Activated T-helper 1 cell treated with anti-CD3 and anti-CD28 coated beads, Interleukin-12 subunit alpha, Interleukin-12 subunit beta, Interleukin-2, Interleukin-4 antibody, amounts not matched to agents 30 ng/mL and 10 ng/mL and 1 ng/mL, durations not matched to agents 14 hours and 24 hours and 36 hours (primary cell): Measurements from ENCODE around the gene CYP3A7. TPM values are rescaled to one million over a fixed set of nuclear protein-coding genes. Genes with fewer than 3 reads are reported as not detected.
"Not testable (repeated sequence)": the region's sequence is repeated elsewhere in the genome, so short reads cannot be mapped to it uniquely, and the experiment has no call there.

Experiments
- DNase-seq: peaks from one replicate; pipeline ENCODE4 v3.0.0; 2021; ENCODE audit warnings: low spot score
- H3K27ac Mint-ChIP-seq: one replicate; pipeline ENCODE4 v1.8.0; 2021; ENCODE audit warnings: mild to moderate bottlenecking, mixed read lengths
- H3K27me3 Mint-ChIP-seq: one replicate; pipeline ENCODE4 v1.8.0; 2022; ENCODE audit warnings: mild to moderate bottlenecking, moderate library complexity, mixed read lengths; ENCODE audit not compliant: insufficient read depth
- H3K36me3 Mint-ChIP-seq: one replicate; pipeline ENCODE4 v1.8.0; 2021; ENCODE audit warnings: low read depth, mixed read lengths
- H3K4me1 Mint-ChIP-seq: one replicate; pipeline ENCODE4 v1.8.0; 2021; ENCODE audit warnings: low read depth, mixed read lengths
- H3K4me3 Mint-ChIP-seq: one replicate; pipeline ENCODE4 v1.8.0; 2021; ENCODE audit warnings: mild to moderate bottlenecking, moderate library complexity, mixed read lengths
- H3K9me3 Mint-ChIP-seq: one replicate; pipeline ENCODE4 v1.8.0; 2021; ENCODE audit warnings: mixed read lengths
- intact Hi-C: fragments of 100-400 bp; cut with micrococcal nuclease; formaldehyde crosslinking; loops from one replicate; pipeline ENCODE4 v1.15.1; 2024
- total RNA-seq: library from RNA; stranded (reverse); gene quantifications from 2 replicates; pipeline ENCODE4 v1.2.3, GENCODE V29; 2022

Gene CYP3A7
- total RNA-seq: not detected in 2 replicates

- Mint-ChIP-seq H3K4me1 (no peaks in the 10 kb centered on the region), H3K27ac (no peak within 1 kb of the TSS), H3K4me3 (no peak within 1 kb of the TSS), H3K36me3 (no peaks in the 10 kb centered on the region), H3K9me3 (no peaks in the 10 kb centered on the region), H3K27me3 (no peaks in the 10 kb centered on the region)
- no peak for DNase-seq
- intact Hi-C loops: no loop called here
Measured at GRCh38 chr7:99734987-99735386, at the start of gene CYP3A7. TSS of gene CYP3A7 (minus strand) at chr7:99735196. CDS start at chr7:99735093, 103 bp downstream.

- Mint-ChIP-seq H3K4me1 (peaks cover 19% of the 10 kb centered on the region), H3K4me3 (no peak within 1 kb of the TSS), H3K27ac (no peak within 1 kb of the TSS), H3K27me3 (peaks cover 3% of the 10 kb centered on the region), H3K36me3 (no peaks in the 10 kb centered on the region), H3K9me3 (no peaks in the 10 kb centered on the region)
- no peak for DNase-seq
- intact Hi-C loops: no loop called here
Measured at GRCh38 chr7:99784007-99784406, 49.0 kb upstream of the CYP3A7 start, which contains the start of gene CYP3A4. TSS of gene CYP3A4 (minus strand) at chr7:99784184. CDS start at chr7:99784081, 103 bp downstream.

DNA sequence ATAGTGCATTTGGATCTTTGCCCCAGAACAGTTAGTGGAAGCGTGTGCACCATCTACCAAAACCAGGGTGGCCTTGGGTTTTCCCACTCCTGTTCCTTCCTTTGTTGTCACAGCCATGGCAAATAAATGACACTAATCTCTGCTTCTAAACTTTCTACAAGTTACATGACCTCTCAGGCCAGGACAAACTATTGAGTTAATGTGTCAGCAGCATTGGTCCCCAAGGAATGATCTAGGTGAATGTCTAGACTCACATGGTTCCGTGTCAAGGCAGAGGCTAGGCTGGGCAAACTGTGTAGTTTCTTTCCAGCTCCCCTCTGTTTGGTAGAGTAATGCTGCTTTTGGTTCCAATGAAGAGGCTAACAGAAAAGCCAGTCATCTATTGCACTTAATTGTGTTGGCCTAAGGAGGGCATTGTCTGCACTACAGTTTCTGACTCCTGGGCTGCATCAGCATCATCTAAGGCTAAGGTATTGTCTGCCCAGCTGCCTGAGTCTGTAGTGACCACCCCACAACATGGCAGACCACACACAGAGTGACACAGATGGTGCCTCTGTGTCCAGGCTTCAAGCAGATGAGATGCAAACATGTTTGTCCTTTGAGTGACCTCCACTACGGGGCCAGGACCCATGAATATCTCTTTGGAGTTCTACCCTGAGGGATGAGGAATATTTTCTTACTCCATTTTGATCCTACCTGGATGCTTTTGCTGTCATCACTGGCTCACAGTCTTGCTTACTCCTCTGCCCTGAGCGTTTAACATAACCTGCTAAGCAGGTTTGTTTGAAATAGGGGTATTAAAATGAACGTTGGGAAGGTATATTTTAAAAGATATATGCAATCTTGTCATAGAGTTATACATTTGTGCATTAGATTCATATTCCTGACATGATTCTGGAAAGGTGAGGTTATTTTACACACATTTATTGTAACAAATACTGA is 47.3 kb upstream of the CYP3A7 start:
- no peak for DNase-seq
- peaks cover 7% of the 10 kb centered on the region for H3K4me1 Mint-ChIP-seq
- no peak overlapping the region for H3K27ac Mint-ChIP-seq
- intact Hi-C loops: no loop called here
- H3K36me3 Mint-ChIP-seq: no peaks in the 10 kb centered on the region
- no peak overlapping the region for H3K4me3 Mint-ChIP-seq
- H3K27me3 Mint-ChIP-seq: peaks cover 4% of the 10 kb centered on the region
- H3K9me3 Mint-ChIP-seq: no peaks in the 10 kb centered on the region

- Mint-ChIP-seq H3K27me3 (peaks cover 7% of the 10 kb centered on the region), H3K36me3 (no peaks in the 10 kb centered on the region), H3K4me1 (no peaks in the 10 kb centered on the region), H3K27ac (no peak overlapping the region), H3K4me3 (no peak overlapping the region), H3K9me3 (no peaks in the 10 kb centered on the region)
- DNase-seq: no peak
- intact Hi-C loops: no loop called here
Measured at GRCh38 chr7:99780588-99780987, 45.6 kb upstream of the CYP3A7 start.

- H3K27ac Mint-ChIP-seq: no peak overlapping the region
- no peaks in the 10 kb centered on the region for H3K36me3 Mint-ChIP-seq
- DNase-seq: no peak
- no peak overlapping the region for H3K4me3 Mint-ChIP-seq
- peaks cover 11% of the 10 kb centered on the region for H3K27me3 Mint-ChIP-seq
- intact Hi-C loops: no loop called here
- no peaks in the 10 kb centered on the region for H3K4me1 Mint-ChIP-seq
- no peaks in the 10 kb centered on the region for H3K9me3 Mint-ChIP-seq
Measured at GRCh38 chr7:99779949-99780348, 45.0 kb upstream of the CYP3A7 start.

DNA sequence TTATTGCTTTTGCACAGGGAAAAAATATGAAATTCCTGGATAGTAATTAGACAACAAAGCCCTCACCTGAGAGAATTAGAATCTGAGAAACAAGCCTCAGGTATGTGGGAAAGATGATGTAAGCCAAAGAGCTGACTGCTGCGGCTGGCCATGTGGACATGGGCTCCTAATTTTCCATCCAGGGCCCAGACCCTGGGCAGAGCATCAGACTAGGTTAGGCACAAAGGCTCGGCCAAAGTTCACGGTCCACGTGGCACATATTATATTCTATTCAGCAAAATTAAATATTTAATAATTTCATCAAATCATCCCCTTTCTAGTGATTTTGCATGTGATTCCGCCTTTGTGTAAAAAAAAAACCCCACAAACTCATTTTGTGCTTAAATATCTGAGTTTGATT is 43.9 kb upstream of the CYP3A7 start:
- no peaks in the 10 kb centered on the region for H3K36me3 Mint-ChIP-seq
- no peak overlapping the region for H3K27ac Mint-ChIP-seq
- no peak overlapping the region for H3K4me3 Mint-ChIP-seq
- intact Hi-C loops: no loop called here
- no peak for DNase-seq
- H3K4me1 Mint-ChIP-seq: no peaks in the 10 kb centered on the region
- peaks cover 16% of the 10 kb centered on the region for H3K27me3 Mint-ChIP-seq
- H3K9me3 Mint-ChIP-seq: no peaks in the 10 kb centered on the region

GRCh38 chr7:99773395-99773794 is 38.4 kb upstream of the CYP3A7 start:
- H3K36me3 Mint-ChIP-seq, H3K4me3 Mint-ChIP-seq, H3K27ac Mint-ChIP-seq, H3K9me3 Mint-ChIP-seq, H3K4me1 Mint-ChIP-seq, DNase-seq, intact Hi-C loops: not testable (repeated sequence)
- peaks cover 27% of the 10 kb centered on the region for H3K27me3 Mint-ChIP-seq

GRCh38 chr7:99772565-99772964 is 37.6 kb upstream of the CYP3A7 start:
- H3K9me3 Mint-ChIP-seq: no peaks in the 10 kb centered on the region
- no peak overlapping the region for H3K27ac Mint-ChIP-seq
- peaks cover 27% of the 10 kb centered on the region for H3K27me3 Mint-ChIP-seq
- no peak overlapping the region for H3K4me3 Mint-ChIP-seq
- peaks cover 5% of the 10 kb centered on the region for H3K4me1 Mint-ChIP-seq
- DNase-seq: no peak
- intact Hi-C loops: no loop called here
- no peaks in the 10 kb centered on the region for H3K36me3 Mint-ChIP-seq

DNA sequence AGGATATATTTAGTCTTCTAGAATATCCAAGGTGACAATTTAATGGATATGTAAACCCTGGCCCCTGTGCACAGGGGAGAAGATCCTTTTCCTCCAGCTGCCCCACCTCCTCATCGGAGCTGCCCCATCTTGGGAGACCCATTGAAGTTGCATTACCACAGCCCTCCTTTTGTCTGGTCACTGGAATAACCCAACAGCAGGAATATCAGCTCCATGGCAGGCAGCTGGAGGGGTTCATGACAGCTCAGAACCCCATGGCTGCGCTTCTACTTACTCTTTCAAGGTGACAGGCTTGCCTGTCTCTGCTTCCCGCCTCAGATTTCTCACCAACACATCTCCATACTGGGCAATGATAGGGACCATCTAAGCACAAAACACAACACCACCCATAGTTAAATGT is 34.5 kb upstream of the CYP3A7 start:
- H3K4me1 Mint-ChIP-seq, H3K4me3 Mint-ChIP-seq, H3K36me3 Mint-ChIP-seq, H3K27ac Mint-ChIP-seq, H3K9me3 Mint-ChIP-seq, intact Hi-C loops, DNase-seq: not testable (repeated sequence)
- H3K27me3 Mint-ChIP-seq: peaks cover 22% of the 10 kb centered on the region

DNA sequence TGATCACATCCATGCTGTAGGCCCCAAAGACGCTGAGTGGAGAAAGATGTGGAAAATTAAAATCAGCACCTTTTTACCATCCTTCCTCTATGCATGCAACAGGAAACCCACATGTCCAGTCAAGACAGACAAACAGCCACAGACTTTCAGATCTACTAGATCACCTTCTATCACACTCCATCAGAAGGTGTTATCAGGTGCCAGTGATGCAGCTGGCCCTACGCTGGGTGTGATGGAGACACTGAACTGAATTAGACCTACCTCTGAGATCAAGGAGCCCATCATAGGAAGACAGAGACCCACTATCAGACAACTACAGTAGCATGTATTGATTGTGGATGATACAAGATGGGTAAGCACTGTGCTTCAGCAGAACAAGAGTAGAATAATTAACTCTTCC is 33.5 kb upstream of the CYP3A7 start:
- no peaks in the 10 kb centered on the region for H3K9me3 Mint-ChIP-seq
- no peak overlapping the region for H3K4me3 Mint-ChIP-seq
- H3K27ac Mint-ChIP-seq: no peak overlapping the region
- no peaks in the 10 kb centered on the region for H3K36me3 Mint-ChIP-seq
- peaks cover 23% of the 10 kb centered on the region for H3K27me3 Mint-ChIP-seq
- DNase-seq: no peak
- intact Hi-C loops: no loop called here
- H3K4me1 Mint-ChIP-seq: peaks cover 8% of the 10 kb centered on the region

DNA sequence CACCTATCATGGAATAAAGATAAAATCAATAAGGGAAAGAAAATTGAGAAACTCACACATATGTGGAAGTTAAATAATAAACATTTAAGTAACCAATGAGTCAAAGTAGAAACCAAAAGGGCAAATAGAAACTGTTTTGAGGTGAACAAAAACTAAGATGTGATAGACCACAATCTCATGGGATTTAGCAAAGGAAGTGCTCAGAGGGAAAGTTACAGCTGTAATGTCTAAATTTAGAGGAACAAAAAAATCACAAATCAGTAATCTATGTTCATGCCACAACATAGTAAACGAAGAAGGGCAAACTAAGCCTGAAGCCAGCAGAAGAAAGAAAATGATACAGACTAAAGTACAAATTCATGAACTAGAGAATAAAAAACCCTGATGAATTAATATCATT is 32.7 kb upstream of the CYP3A7 start:
- Mint-ChIP-seq H3K4me1 (peaks cover 8% of the 10 kb centered on the region), H3K27me3 (peaks cover 22% of the 10 kb centered on the region), H3K27ac (no peak overlapping the region), H3K9me3 (no peaks in the 10 kb centered on the region), H3K4me3 (no peak overlapping the region), H3K36me3 (no peaks in the 10 kb centered on the region)
- intact Hi-C loops: no loop called here
- no peak for DNase-seq

- Mint-ChIP-seq H3K27ac (no peak overlapping the region), H3K36me3 (no peaks in the 10 kb centered on the region)
Measured at GRCh38 chr7:99766484-99767099, 31.6 kb upstream of the CYP3A7 start.

DNA sequence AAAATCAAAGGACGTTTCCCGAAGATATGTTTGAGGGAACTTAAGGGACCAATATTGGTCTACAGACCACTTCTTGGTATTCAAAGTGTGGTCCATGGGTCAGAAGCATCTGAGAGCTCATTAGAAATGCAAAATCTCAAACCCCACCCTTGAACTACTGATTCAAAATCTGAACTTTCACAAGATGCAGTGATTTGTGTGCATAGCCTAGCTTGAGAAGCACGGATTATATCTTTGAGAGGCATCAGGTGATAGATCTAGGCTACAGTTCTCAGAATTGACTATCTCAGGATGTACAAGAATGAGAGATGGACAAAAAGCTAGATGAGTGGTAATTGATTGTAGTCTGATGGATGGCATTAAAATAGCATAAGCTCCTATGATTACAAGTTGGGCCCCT is 29.5 kb upstream of the CYP3A7 start:
- Mint-ChIP-seq H3K36me3 (no peaks in the 10 kb centered on the region), H3K27me3 (peaks cover 15% of the 10 kb centered on the region), H3K4me1 (peaks cover 8% of the 10 kb centered on the region), H3K4me3 (no peak overlapping the region), H3K9me3 (no peaks in the 10 kb centered on the region), H3K27ac (no peak overlapping the region)
- no peak for DNase-seq
- intact Hi-C loops: no loop called here

More at GRCh38 chr7:99766484-99767099, 31.6 kb upstream of the CYP3A7 start:
- Mint-ChIP-seq H3K4me1 (peaks cover 8% of the 10 kb centered on the region), H3K4me3 (no peak overlapping the region), H3K9me3 (no peaks in the 10 kb centered on the region), H3K27me3 (peaks cover 22% of the 10 kb centered on the region)
- intact Hi-C loops: no loop called here
- no peak for DNase-seq
